HG02759 (cell line): ENCODE measurements around the gene TCF4.

Source experiments
- ATAC-seq: cut with Tn5 transposase; IDR thresholded peaks from one replicate; pipeline ENCODE4 v1.9.1; 2021; ENCODE audit warnings: mild to moderate bottlenecking, moderate library complexity; ENCODE audit not compliant: unreplicated experiment

TCF4 gene

DNA sequence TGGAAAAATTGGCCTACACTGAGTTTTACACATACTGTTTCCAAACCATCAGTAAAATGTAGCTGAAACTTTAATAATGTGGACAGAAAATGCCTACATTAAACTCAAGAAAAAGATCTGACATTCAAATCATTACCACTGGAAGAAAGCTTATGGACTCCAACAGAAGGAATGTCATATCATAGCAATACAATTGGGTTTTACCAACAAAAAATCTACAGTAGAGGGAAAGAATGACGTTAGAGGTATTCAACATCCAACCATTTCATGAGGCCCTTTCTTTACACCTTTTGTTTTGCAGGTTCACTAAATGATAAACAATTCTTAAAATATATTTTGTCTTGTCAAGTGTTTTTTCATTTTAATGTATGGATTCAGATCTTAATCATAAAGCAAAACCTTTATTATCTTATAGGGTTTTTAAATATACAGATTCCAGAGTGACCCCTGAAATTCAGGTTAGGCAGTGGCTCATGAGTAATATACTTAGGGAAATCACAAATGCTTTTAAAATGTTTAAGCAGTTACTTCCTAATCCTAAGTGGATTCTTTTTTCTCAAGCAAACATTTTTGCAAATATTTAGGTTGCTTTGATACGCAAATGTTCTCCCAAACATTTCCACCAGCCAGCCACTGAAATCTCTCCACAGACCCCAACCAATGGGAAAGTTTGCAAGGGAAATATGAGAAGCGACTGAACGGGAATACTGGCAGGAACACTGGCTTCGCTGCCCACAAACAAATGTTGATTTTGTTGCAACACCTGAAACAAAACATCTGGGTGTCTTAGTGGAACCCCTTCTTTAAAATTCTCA, 168.7 kb downstream of the TCF4 start:
- ATAC-seq, result no peak

DNA sequence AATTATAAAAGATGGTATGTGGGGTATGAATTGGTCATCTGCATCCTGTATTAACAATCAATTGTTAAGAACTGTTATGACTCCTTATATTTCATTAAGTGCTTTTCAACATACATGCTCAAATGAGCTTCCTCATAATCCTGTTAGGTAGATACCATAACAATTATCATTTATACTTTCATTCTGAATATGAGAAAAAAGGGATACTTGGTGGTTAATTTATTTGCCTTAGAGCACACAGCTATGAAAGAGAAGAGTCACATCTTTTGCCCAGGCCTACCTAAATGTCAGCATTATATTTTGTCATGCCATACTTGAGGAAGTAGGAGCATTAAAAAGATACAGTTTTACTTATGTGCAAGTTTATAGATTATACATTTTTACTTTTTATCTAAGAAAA, 169.6 kb downstream of the TCF4 start:
- no peak for ATAC-seq

DNA sequence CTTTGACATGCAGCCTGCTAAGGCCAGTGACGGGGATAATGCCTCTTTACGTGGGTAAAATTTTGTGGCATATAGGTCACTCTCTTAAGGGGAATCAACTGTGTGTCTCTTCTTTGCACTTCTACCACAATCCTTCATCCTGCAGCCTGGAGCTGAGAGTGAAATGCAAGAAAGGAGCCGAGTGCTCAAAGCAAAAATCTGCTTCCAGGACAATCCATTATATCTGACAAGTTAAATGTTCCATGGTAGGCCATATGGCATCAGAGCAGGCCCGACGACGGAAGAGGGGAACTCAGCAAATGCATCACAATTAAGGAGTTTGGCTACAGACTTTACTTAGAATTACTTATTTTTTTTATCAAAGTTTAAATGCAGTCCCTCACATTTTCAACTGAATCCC, 171.2 kb downstream of the TCF4 start:
- ATAC-seq, result no peak

DNA sequence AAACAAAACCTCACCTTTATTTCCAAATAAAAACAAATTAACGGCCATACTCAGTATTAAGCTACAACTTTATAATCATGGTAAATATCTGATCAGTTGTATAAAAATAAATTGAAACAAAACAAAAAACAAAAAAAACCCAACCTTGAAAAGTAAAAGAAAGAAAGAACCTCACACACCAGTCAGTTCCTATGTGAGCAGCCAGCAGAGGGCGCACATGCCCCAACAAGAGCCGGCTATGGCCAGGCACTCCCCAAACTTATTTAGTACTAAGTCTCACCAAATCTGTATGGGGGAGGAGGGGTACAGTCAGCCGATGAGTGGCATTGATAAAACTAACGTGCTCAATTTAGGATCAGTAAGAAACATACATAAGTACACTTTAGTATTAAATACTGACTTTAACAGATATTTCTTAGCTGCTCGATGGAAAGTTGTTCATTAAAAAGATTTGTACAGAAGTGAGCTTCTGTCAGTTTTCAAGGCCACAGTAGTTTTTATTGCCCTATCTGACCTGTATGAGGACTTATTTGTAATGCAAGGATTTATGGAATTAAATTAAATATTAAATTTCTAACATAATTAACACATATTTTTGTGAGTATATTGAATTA, 172.6 kb downstream of the TCF4 start:
- peak; percentile 86 for ATAC-seq

DNA sequence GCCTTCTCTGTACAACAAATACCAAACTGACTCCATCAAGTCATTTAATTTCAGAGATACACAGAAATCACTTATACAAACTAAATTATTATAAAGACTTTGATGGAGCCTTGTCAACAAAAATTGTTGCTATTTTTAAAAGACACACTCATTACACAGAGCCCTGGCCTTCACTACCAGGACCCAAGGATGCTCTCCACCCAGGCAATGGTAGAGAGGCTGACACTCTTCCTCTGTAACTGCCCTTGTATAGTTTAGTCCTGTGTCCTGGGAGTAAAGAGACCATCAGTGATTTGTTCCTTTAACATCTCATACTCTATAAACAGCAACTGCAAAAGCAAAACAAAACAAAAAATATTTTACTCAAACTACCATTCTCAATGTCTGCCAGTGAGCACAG, 173.5 kb downstream of the TCF4 start:
- ATAC-seq, result no peak

DNA sequence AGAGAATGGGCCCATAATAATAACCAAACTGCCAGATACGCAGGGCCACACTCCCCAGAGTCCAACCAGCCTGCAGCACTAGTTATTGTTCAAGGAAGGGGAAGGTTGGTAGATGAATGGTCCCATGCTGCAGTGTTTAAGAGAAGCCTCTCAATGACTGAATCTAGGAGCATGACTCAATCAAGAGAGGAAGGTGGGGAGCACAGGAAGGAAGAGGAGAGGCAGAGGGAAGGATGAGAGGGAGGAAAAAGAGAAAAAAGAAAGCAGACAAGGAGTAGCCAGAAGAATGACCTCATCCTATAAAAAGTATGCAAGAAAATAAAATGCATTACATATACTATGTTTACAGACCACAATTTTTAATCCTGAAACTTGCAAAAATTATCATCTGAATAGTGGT, 174.5 kb downstream of the TCF4 start:
- ATAC-seq, result no peak

DNA sequence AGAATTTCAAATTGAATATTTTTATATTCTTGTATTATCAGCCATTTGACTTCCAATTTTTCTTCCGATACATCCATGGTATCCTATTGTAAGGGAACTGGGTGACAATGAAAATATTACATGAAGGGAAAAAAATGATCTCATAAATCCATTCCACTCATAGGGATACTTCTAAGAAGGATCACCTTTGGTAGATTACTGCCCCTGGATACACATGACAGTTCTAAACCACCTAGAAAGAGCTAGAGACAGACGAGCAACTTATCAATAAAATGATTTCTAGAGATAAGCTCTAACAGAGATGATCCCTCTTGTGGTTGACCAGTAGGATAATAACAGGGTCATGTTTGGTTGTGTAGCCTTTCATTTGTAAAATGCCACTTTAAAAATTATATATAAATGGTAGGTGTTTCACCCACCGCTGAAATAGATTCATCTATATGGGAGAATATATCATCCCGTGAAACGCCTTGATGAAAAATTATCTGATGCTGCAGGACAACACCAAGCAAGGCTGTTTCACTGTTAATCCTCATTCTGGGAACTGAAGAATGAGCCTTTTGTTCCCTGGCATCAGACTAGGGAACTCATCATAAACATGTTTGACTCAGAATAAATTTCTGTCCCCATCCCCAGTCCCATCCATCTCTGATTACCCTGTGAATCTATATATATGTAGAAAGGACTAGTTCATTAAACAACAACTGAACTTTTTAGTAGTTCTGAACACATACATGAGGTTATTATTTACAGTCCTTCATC, 180.0 kb downstream of the TCF4 start:
- ATAC-seq, result no peak

DNA sequence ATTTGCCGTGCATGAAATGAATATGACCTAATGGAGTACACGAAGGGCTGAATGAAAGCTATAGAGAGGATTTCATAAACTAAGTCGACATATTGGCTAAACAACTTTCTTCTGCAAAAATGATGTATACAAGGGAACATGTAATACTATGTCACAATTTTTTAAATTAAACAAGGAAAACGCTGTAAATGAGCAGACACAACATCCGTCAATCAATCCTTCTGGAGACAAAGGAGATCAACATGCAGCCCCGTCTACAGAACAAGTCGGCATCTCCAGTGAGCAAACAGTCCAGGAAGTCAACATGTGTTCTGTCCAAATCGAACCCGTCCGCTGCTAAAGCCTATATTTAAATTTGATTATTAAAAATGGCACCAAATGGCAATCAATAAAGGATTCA, 180.8 kb downstream of the TCF4 start:
- no peak for ATAC-seq

DNA sequence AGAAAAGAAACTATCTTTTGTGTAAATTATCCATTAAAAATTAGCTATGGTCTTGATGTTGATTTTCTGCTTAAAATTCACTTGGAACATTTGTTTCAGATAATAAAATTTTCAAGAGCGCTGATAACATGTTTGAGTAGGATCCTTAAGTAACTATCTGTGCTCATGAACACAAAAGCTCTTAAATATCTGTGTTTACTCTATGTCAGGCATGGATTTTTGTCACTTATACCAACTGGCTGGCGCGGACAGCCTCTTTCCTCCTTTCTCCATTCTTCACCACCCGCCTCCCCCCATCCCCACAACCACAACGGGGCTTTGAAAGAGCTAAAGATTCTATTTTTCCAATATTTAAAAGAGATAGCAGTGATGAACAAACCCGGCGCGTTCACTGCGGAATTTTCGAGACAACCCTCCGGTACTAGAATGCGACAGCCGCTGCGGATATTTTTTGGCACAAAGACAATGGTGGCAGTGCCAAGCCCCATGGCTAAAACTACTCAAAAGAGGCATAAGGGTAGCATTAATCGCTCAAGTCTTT, 181.5 kb downstream of the TCF4 start:
- no peak for ATAC-seq

DNA sequence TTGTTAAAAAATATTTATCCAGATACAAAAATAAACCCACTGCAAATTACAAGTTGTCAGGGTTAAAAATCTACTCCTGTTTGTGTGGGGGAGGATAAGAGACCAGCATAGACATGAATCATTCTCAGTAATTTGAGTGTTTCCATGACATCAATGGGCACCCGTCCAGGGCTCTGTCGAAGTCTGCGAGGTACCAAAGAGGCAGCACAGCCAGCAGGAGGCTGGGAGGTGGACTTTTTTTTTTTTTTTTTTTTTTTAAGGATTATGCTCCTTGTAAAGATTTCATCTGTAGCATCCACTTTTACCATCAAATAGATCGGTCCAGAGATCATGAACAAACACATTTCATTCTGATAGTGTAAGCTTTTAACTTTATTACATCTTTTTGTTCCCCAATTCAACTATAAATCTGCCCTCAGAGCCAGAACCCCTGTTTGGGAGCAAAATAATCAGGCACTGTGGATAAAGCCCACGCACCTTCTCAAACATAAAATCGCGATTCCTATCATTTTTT, 182.0 kb downstream of the TCF4 start:
- ATAC-seq, result no peak

DNA sequence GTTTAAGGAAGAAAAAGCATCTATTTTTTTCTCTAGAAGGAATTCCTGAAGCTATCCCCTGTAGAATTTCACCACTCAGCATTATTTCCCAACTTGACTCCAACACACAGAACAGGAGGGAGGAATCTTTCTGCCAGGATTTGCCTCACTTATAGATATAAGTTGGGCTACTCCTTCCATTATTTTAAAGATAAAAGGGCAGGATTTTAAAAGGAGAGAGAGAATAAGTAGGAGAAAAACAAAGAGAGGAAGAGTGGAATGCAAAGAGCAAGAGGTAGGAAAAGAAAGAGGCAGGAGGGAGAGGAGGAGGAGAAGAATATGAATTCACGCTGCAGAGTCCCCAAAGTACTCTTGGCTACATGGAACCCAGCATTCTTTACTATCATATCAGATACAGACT, 182.5 kb downstream of the TCF4 start:
- ATAC-seq, result no peak

DNA sequence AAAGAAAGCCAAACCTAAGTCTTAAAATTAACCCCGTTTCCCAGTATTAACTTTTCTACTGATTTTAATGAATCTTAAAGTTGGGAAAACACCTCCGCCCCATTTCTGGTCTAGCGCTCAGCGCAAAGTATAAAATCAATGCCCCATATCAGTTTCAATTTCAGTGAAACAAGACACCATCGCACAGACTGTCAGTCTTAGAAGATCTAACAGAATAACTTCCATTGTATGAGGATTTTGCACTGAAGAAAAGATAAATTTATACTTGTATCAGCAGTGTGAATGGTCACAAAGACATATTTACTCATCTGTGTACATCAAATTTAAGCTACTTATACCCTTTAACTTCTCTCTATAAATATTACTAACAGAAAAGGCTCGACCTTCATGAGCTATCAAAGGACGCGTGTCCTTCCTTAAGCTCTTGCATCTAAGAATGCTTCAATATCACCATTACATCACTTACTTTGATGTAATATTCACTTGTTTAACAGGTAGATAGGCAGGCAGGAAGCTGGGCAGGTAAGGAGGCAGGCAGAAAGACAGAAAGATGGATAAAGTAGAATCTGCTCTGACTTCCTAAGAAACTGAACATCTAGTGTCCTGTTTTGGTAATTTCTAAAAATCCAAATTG, 183.0 kb downstream of the TCF4 start:
- no peak for ATAC-seq

DNA sequence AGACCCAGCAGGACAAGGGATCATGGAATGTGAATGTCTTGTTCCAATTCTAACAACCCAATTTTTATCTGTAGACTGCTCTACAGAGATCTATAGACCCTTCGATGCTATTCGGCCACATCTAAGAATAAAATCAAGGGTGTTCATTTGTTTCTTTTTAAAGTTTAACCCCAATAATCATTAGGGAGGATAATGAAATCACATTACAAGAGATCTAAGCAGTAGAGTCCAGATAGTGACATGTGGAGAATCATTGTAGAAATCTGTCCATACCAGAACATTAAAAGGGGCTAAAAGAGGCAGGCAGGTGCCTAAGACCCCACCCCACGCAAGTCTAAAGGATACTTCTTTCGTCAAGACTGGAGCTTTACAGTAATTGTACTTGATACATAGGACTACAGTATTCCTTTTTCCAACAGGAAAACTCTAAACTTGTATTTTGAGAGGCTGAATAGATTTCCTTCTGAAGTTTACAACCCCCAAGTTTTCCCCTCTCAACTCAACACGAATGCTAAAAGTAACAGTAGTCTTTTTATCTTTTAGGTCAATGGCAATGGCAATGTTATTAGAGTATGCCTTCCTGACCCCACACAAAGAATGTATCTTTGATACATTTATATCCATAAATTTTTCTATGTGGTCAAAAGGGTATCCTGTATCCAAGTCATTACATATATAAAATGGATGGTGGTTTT, 183.7 kb downstream of the TCF4 start:
- no peak for ATAC-seq

DNA sequence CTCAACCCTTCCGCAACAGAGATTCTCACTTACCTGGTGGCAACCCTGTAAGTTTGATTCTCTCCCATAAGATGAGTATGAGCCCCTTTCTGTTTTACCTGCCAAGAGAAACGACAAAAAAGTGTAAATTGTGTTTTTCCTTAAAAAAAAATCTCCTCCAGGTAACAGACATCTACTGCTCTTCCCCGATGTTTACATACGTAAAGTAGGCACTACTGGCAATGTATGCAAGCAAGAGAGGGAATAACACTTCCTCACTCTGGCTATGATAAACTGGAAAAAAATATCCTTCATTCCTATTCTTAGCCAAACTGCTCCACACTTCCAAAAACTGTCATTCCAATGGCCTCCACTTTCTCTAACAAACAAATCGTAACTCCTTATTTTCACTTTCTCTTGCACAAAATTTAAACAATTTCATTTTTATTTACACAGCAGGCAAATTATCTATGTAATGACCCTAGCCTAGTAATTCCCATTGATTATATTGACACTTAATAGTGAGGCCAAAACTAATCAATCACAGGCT, 184.5 kb downstream of the TCF4 start:
- ATAC-seq, result no peak

DNA sequence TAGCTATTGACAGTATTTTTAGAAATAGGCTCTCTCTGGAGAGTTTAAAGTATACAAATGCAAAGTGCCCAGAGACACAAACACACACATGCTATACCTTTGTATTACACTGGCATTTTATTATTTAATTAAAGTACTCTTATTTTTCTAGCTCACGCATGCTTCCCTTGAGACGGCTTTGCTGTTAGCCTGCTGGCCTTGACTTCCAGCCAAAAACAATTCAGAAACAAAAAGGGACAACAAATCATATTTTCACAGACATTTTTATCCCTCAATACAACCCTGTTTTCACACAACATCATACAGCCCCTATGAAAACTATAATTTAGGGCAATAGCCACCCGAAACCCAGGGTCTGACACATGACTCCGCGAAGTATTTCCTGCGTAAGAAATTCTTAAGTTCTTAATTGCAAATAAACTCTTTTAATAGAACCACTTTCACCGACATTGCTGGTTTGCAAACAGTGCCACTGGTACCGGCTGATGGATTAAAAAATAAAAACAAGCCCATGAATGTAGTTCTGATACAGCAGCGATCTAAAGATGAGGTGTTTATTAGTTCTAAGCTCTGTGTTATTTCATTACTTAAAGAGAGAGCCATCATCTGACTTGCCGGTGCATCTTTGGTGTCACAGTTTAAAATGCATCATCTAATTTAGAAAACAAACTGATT, 185.1 kb downstream of the TCF4 start:
- no peak for ATAC-seq

DNA sequence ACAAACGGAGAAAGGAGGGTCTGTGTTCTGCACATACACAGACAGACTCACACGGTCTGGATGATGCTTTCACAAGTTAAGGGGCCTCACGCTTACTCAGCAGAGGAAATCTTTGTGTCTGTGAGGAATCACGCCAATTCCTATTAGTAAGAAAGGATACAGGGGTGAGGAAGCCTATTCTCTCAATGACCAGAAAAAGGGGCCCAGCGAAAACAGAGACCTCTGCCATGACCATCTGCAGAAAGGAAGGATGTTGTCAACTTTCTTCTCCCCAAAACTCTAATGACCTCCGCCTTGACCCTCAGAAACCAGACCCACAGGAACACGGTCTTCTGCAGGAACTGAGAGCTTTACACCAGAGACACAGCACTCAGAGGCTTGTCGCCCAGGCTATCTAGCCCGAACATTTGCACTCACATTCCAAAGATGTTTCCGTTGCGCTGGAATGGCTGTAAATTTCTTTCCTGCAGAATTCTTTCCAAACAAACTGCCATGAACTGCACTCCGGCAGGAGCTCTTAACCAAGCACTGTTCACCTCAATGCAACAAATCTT, 186.3 kb downstream of the TCF4 start:
- no peak for ATAC-seq

DNA sequence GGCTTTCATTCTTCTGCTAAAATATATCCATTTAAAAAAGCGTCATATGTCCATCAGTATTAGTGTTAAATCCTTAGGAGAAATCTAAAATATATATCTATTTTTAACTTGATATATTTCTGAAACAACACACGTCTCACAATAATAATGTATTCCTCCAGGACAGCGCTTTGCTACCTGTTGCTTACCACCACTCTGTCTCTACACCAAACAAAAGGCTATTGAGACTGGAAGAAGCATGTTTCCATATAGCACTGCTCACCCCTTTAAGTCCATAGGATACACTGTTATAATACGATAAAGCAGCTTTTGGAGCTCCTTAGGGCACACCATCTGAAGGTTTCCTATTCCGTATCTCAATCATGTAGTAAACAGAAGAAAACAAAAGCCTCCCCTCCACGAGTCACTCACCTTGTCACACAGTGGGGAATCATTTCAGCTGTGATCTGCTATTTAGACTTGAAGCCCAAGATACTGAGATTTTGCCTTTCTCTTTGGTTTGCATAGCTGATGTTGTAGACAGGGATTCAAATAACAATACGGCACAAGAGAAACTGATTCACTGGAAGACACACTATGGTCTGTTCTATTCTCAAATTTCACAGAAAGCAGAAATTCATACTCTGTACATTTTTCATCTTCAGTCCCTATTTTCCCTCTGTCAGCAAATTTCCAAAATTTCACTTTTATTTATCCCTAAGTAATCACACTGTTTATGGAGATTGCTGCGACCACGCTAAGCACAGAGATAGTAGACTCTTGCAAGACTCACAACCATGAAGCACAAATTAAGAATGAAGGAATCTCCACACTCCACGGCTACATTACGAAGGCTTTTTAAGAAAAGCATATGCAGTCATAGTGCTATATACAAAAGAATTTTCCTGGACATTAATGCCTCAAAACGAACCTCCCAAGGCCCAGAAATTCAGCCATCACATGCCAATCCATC, 187.1 kb downstream of the TCF4 start:
- ATAC-seq, result no peak

DNA sequence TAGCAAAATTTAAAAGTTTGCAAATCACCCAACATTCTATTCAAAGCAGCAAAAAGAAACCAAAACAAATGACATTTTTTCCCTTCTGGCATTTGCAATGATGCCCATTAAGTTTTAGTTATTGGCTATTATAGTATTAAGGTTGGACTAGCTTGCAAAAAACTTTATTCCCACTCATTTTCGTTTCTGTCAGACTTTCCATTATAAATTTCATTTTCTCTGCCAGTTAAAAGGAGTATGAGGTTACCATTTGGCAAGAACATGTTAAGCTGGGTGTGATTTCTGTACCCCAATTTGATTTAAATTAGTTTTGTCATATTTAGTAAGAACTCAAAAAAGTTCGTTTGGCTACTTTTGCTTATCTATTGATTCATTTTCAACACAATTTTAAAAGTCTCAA, 187.9 kb downstream of the TCF4 start:
- ATAC-seq, result no peak
